KG1 (cell line): ENCODE data around the gene USP2.

ENCODE experiments used
- DNase-seq: peaks from one replicate; lab custom pipeline; 2025; lab: John Stamatoyannopoulos, UW

The USP2 gene

DNA sequence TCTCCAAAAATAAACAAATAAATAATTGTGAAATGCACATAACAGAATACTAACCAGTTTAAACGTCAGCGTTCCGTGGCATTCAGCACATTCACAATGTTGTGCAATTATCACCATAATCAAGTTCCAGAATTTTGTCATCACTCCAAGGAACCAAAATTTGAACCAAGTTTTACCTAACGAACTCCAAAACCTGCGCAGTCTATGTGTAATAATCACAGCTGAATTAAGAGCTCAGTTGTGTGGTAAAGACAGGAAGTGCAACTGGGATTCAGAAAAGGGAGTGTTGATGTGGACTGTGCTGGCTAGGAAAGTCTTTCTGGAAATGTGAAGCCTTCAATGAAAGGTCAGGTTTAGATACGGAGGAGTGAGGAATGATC lies 59.1 kb downstream of the USP2 start:
- no peak for DNase-seq

DNA sequence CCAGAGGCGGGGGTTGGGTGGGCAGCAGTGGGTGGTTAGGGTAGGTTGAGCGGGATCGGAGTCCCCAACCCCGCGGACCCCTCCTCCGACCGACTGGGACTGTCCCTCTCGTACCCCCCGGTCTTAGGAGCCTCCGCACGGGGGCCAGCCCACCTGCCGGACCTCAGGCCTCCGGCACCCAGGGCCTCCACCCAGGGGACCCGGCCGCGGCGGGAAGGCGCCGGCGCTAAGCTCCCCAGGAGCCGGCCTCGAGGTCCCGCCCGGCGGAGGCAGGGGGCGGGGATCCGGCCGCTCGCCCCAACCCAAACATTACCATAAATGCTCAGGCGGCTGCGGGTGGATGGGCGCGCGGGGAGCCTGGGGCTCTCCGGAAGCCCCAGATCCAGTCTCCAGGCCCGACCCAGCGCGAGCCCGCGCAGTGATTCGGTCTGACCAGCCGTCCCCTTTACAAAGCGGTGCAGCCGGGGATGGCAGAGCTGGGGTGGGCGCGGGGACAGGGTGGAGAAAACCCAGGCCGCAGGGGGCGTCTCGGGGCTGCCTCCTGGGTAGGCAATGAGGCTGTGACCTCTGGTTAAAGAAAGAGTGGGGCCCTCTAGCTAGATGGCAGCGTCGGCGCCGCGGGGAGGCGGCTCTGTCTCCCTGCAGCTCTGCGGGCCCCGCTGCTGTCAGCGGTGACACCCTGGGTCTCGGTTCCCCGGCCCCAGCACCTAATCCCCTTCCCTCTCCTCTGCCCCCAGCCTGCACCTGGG lies 60.5 kb downstream of the USP2 start:
- peak; percentile 66 for DNase-seq

- DNase-seq = no peak
These were observed 61.2 kb downstream of the USP2 start for GRCh38 chr11:119320240-119320775.

- no peak for DNase-seq
These were observed 61.7 kb downstream of the USP2 start for GRCh38 chr11:119319700-119320239.

DNA sequence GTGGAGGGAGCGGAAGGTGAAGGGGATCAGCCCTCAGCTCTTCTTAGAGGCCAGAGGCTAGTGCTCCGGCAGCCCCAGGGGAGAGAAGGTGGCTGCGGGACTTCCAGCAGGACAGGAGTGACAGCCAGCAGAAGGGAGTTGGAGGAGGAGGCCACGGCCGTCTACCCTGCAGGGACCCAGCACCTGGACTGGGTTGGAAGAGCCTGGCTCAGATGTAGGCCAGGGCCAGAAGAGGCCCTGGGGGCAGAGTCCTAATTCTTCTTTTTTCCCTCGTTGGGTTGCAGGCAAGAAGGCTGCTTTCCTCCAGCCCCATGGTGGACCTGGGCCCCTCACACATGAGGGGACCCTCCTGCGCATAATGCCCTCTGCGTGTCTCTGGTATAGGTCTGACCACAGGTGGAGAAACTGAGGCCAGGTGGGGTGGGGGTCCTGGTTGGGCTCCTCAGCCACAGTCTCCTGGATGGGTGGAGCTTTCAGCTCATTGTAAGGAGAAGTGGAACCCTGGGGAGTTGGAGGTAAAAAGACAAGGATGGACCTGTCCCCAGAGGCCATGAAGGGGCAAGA lies 62.3 kb downstream of the USP2 start:
- DNase-seq = no peak

DNA sequence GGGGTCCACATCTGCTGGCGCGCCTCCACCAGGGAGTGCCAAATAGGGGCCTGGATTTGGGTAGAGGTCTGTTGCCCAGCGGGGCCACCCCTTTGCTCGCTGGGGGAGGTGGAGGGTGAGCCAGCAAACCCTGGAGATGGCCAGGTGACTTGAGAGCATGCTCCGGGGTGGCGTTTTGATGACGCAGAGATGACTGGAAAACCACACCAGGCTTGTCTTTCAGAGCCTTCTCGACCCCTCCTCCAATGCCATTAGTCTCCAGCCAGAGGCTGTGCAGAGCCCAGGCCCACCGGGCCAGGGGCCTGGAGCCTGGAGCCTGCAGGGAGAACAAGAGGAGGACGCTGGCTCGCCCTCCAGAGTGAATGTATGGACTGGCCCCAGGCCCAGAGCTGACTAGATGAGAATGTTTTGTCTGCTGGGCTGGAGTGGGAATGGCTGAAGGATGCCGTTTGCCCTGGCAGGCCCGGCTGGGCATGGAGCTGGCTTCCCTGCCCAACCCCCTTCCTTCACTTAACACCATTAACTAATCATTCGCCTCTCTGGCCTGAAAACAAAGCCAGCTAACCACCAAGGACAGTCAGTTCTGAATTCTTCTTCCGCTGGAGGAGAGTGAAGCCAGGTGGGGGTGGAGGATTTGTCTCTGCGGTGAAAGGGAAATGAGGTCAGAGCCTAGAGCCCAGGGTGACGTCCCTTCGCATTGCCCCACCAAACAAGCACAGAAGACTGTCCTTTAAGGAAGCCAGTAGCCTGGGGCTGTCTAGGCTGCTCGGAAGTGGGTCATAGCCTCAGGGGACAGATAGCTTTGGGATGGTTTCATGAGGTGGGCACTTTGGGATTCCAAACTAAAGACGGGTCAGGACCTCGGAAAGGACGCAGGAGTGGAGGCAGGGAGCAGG lies 63.0 kb downstream of the USP2 start:
- DNase-seq = no peak

DNA sequence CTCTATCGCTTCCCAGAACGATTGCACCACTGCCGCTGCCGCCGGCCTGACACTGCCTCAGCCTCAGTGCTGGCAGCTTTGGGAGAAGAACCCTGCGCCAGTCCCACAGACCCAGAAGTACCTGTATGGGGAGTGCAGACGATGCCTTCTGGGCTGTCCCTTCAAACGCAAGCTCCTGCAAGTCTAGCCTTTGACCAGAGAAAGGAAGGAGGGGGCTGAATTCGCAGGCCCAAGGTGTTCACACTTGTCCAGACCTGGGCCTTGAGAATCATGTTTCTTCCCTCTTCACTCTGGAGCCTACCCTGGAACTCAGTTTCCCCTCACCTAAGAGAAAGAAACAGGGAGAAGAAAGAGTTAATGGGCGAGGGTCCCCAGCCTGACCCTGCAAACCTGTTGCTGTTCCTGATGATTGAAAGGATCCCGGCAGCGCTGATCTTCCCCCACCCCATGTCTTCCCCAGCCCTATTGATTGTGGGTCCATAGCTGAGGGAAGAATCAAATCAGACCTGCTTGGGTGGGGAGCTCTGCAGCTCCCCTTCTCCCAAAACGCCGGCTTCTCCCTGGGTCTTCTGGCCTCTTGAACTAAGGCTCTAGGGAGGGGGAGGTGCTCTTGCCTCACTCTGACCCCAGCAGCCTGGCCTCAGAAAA lies 63.8 kb downstream of the USP2 start:
- DNase-seq = no peak

DNA sequence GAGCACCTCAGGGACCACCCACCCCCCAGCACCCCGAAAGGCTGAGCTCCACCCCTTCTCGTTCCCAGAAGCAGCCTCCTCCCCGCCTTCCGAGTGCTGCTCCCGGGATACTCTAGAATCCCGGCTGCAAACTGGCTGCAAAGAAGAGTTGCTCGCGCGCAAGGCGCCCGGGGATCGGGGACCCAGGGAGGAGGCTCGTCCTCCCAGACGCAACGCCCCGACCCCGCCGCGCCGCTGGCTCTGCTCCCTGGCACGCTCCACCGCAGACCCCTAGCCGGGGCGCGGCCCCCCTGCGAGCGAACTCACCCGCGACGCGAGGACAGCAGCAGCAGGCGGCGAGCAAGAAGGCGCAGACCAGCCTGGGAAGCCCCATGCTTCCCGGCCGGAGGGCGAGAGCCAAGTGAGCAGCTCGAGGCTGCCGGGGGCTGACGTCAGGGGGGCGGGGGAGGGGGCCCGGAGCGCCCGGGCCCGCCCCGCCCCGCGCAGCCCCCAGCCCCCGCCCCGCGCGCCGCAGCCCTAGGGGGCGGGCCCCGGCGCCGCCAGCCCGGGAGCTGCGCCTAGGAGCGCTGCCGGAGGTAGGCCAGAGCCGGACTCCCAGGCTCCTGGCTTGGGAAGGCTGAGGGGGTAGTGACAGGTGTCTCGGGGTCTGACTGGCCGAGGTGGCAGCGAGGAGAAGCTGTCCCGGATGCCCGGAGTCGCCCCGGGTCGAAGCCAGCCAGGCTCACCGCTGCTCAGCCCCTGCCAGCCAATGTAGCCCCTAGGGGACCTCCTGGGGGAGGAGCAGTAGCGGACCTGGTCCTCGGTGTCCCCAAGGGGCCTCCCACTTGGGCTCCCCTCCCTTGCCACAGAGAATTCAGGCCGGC lies 64.5 kb downstream of the USP2 start, which contains the start of gene MCAM:
MCAM (minus strand) TSS at position 402 of the 863 bp plus-strand sequence; CDS start at position 373, 29 bp downstream.
- no peak for DNase-seq

- DNase-seq = no peak
These were observed 65.3 kb downstream of the USP2 start for GRCh38 chr11:119316016-119316728.

GRCh38 chr11:119315131-119316015 lies 66.1 kb downstream of the USP2 start:
- no peak for DNase-seq

- DNase-seq = no peak
These were observed 66.8 kb downstream of the USP2 start for GRCh38 chr11:119314726-119315125.

GRCh38 chr11:119310682-119311052 lies 70.8 kb downstream of the USP2 start:
- no peak for DNase-seq

DNA sequence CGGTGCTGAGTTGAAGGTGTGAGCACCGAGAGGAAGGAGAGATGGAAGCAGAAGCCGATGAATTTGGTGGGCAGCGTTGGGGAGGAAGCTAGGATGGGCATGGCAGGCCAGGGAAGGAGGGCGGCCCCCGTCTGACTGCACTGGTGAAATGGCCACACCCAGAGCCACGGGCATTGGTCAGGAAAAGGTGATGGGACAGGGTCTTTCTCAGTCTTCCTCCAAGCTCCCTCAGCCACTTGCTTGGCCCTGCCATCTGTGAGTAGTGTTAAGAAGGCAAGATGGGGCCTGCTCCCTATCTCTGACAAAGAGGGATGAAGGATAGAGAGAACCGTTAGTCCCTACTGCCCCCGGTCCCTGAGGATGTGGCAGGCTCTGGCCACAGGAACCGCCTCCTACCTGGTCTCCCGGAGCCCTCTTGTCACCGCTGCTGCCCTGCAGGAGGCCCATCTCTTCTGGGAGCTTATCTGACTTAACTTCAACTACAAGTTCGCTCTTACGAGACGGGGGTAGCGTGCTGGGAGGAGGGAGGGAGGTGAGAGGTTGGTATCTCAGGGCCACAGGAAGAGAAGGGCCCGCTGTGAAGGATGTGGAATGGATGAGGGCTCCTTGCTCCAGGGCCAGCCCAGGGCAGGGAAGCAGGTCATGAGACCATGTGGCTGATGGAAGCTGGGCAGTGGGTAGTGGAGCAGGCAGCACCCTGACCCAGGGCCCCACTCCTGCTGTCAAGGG lies 71.4 kb downstream of the USP2 start:
- no peak for DNase-seq

DNA sequence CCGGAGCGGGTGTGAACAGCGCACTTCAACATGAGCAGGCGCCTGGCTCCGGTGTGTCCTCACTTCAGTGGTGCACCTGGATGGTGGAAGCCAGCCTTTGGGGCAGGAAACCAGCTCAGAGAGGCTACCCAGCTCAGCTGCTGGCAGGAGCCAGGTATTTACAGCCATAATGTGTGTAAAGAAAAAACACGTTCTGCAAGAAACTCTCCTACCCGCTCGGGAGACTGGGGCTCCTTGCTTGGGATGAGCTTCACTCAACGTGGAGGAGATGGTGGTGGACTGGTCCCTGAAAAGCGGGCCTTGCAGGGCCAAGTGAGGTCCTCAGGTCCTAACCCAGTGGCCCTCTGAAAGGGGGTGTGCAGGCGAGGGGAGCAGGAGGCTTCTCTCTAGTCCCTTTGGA lies 72.1 kb downstream of the USP2 start:
- DNase-seq = no peak

DNA sequence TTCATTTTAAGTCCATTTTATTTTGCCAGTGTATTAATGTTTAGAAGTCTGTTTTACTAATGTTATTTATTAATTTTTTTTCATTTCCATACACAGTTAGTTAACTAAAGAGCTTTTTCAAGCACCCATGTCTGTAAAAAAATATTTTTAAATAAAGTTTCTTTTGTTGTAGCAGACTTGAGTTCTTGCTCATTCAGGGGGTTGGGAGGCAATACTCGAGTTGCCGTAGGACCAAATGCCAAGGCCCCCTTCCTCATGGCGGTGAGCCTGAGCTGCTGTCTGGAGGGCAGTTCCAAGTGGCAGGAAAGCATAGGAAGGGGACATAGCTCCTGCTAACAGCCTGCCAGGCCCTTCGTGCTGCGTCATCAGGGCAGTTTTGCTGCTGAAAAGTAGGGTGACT lies 73.5 kb downstream of the USP2 start:
- DNase-seq = no peak

GRCh38 chr11:119307219-119307618 lies 74.3 kb downstream of the USP2 start:
- DNase-seq = no peak

DNA sequence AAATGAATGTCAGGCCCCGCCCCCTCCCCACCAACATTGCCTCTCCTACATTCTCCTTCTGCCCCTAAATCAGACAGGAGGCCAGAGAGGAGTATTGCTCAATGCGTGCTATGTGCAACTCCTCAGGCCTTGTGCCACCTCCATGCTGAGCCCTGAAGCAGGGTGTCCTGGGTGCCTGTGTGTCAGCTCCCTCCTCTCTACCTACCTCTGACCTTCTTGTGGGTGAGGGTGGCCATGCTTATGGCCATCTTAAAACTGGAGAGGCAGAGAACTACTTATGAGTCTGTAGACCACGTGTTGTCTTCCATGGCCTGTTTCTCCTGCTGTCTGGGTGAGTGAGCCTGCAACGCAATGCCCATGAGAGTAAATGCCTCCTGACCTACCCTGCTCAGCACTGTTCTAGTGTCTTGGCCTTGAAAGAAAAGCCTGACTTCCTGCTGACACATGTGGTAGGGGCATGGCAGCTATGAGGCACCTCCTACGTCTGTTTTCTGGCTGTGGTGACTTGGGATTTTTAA lies 75.1 kb downstream of the USP2 start:
- DNase-seq = no peak
